ENCODE measurements around the gene NCOR1.

Gene NCOR1

GRCh38 chr17:16023881-16024280 lies 191.5 kb downstream of the NCOR1 start:
- DNase-seq: no peak

DNA sequence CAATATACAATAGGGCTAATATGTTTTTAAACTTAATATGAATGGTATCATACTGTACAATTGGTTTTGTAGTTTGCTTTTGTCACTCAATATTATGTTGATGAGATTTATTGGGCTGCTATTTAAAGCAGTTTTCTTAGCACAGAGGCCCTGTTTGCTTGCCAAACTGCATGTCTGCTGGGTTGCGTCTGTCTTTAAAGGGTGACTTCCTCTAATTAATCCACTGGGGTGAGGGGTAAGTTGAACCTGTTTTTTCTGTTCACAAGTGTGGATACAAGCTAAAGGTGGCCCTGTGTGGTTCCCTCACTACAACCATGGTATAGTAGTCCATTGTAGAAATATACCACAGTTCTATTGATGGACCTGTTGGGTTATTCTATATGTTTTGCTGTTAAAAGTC lies 196.0 kb downstream of the NCOR1 start:
- no peak for DNase-seq

DNA sequence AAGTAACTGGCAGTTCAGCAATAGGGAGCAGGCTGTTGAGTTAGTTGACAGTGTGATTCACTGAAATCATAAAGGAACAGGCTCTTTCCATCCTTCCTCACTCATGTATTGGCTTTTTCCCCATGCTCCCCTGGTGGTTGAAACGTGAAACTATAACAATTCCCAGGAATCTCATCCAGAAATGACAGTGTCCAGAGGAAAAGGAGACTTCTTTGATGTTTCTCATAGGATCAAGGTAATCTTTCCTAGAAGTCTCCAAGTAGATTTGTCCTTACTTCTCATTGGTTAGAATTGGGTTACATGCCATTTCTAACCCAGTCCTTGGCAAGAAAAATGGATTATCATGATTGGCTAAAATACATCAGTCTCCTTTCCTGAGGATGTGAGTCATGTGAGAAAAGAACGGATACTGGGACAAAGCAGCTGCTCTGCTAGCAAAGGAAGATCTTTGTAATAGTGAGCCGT lies 201.4 kb downstream of the NCOR1 start:
- DNase-seq: no peak

- DNase-seq: peak; percentile 12
Measured at GRCh38 chr17:16007439-16007838, 207.9 kb downstream of the NCOR1 start.

DNA sequence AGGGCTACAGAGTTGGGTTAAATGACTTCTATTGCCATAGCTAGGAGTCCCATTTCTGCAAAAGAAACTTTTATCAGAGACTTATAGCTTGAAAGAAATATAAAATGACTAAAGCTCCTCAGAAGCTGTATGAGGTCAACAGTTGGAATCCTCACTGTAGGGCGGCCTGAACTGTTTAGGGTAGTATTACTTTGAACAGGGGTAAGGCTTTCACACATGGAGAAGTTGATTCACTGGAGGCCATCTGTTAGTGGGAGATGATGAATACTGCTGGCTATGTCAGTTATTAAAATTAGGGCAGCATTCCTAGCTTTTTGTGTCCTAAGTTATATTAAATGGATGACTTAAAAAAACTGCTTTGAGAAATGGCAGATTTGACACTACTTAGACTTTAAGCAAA lies 209.7 kb downstream of the NCOR1 start:
- no peak for DNase-seq

DNA sequence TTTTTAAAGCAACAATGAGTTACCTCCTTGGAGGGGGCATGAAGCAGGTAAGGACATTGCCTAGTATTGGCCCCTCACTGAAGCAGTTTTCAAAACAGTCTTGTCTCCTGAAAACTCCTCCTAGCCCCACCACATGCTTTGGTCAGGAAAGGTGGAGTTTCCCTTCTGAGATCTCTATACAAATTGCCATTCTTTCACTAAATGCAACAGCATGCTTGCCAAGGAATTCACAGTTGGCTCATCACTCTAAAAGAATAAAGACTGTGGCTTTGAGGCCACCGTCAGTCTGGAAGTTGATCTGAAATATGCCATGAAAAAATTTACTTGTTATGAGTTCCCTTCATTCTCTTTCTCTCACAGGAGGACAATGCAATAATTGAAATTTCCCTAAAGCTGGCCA lies 211.5 kb downstream of the NCOR1 start:
- DNase-seq: no peak

GRCh38 chr17:16002708-16003260 lies 212.6 kb downstream of the NCOR1 start:
- DNase-seq: no peak

GRCh38 chr17:16001226-16001897 lies 214.0 kb downstream of the NCOR1 start:
- DNase-seq: no peak

GRCh38 chr17:15999974-16000827 lies 215.1 kb downstream of the NCOR1 start:
- DNase-seq: no peak

DNA sequence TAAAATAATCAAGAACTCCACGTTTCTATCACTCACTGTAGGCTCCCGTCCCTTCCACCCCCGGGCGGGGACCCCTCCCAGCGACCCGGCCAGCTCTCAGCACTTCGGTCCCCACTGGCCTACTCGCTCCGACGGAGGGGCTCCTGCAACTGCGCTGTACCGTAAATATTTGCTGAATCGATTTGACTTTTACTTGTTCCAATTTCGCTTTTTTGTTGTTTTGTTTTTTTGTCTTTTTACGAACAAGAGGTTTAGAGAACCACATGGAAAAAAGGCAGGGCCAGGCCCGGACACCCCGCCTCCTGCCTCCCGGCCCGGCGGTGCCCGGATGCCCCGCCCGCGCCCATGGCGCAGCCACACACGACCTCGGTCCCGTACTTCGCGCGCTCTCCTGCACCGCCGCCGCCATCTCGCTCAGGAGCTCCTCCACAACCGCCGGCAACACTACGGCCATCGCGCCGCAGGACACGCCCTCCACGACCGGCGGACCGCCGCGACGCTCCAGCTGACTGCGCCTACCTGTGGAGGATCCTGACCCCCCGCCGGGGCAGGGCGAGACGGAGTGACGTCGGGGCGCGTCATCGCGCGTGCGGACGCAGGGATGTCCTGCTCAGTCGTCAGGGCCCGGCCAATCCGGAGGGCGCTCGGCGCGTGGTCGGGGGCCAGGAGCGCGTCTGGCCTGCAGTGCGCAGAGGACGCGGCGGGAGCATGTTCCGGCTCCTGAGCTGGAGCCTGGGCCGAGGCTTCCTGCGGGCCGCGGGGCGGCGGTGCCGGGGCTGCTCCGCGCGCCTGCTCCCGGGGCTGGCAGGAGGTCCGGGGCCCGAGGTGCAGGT lies 216.0 kb downstream of the NCOR1 start, which contains the start of the genes TTC19 and ZSWIM7:
Gene TTC19, plus strand, starts transcription at position 684 of the 833 bp plus-strand sequence. Its CDS starts 25 bp downstream, at position 709.
Gene ZSWIM7, minus strand, starts transcription at position 564 of the 833 bp plus-strand sequence. Its CDS starts 110 bp downstream, at position 454.
- DNase-seq: peak; percentile 94

DNA sequence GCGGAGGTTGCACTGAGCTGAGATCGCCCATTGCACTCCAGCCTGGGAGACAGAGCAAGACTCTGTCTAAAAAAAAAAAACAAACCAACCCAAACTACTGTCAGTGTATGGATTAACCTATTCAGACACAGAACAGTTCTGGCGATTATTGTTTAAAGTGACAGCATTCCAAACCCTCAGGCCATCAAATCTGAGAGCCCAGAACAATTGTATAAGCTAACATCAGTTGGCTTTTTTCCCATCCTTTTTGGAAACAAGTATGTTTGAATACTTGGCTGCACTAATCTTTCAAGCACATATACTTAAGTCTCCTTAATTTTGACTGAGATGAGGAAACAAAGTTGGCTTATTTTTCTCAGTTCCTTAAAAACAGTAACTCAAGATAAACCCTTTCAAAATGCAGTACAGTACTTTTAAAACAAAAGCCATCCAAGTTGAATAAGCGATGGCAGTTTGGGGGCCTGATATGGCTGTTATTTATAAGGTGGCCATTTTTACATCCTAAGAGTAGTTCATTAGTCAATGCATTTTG lies 217.2 kb downstream of the NCOR1 start:
- DNase-seq: no peak

DNA sequence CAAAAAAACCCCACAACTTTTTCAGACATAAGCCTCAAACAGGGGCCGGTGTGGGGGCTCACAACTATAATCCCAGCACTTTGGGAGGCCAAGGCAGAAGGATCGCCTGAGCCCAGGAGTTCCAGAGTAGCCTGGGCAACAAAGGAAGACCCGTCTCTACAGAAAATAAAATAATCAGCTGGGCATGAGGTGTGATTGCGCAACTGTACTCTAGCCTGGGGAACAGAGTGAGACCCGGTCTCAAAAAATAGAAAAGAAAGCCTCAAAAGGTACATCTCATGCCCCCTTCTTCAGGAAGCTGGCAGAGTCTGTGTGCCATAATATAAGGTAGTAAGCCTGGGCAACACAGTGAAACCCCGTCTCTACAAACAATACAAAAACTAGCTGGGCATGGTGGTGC lies 219.0 kb downstream of the NCOR1 start:
- no peak for DNase-seq

DNA sequence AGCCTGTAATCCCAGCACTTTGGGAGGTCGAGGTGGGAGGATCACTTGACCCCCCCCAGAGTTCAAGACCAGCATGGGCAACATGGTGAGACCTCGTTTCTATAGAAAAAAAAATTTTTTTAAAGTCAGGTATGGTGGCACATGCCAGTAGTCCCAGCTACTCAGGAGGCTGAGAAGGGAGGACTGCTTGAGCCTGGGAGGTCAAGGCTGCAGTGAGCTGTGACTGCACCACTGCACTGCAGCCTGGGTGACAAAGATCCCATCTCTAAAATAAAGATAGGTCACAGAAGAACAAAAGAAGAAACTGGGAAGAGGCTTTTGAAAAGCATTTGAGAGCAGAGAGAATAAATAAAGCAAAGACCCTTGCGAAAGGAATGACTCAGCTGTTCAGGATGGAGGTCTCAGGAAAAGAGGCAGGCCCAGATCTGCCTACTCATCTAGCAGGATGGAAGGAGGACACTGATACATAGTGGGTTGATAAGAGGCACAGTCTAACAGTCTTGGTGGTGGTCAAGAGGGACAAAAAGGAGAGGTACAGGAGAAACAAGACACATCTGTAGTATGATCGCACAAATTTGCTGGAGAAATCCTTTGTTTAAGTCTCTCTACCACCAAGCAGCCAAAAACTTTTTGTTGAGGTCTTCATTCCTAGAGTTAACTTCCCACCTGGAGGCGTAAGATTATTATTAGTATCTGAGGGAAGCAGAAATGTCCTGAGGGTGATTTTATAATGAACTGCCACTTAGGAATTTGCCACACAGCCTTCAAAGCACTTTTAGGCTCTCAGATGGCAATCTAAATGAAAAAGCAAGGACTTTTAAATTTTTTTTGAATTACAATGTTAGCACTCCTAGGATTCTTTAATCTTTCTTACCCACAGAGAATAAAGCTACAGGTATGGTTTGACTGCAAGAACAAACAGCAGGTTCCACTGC lies 233.4 kb downstream of the NCOR1 start:
- no peak for DNase-seq

DNA sequence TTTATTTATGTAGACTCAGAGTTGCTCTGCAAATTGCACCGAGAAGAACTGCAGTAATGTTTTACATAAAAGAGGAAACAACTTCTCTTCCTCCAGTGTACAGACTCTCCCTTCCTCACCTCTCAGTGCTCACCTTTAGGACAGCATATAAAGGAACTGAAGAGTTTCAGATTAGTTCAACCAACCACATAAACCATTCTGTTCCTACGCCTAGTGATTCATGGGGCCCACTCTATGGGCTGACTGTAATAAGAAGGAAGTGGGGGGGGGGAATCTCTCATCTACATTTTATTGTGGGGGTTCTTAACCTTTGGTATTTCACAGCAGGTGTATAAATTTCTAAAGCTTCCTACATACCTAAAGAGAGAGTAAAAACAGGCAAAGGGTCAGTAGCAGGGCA lies 234.1 kb downstream of the NCOR1 start:
- DNase-seq: peak; percentile 38
